Psoas muscle (tissue), 8 donors: Measurements from ENCODE around the gene ETFB. TPM values are rescaled to one million over a fixed set of nuclear protein-coding genes. Genes with fewer than 3 reads are reported as not detected.

Experiments
- ATAC-seq, 4 donors: fragments of 200-7000 bp; cut with Tn5 transposase; one replicate each; pipeline ENCODE4 v1.9.1; 2020; ENCODE audit warnings: moderate library complexity in 3 of 4, mild to moderate bottlenecking in 2 of 4
- DNase-seq, 2 donors: peaks; one replicate each; pipeline ENCODE4 v3.0.0-alpha.2; 2020
- H3K27ac ChIP-seq: fragments of 200-600 bp; one replicate; pipeline ENCODE4 v1.8.0; 2022
- H3K27me3 ChIP-seq, 3 donors: fragments of 200-600 bp in 1 of 3; one replicate each; pipeline versions ENCODE4 v1.6.1 to v1.8.0; 2013 to 2022; ENCODE audit warnings: low read length in 2 of 3, mild to moderate bottlenecking in 2 of 3, moderate library complexity in 1 of 3; ENCODE audit not compliant: insufficient read depth in 3 of 3
- H3K36me3 ChIP-seq, 2 donors: fragments of 200-600 bp in 1 of 2; one replicate each; pipeline versions ENCODE4 v1.6.1 to v1.8.0; 2013 to 2022; ENCODE audit warnings: low read depth in 1 of 2, mild to moderate bottlenecking in 1 of 2, moderate library complexity in 1 of 2; ENCODE audit not compliant: insufficient read depth in 1 of 2
- H3K4me1 ChIP-seq: fragments of 200-600 bp; one replicate; pipeline ENCODE4 v1.8.0; 2022
- H3K4me3 ChIP-seq: fragments of 200-600 bp; one replicate; pipeline ENCODE4 v1.8.0; 2022; ENCODE audit warnings: mild to moderate bottlenecking
- H3K9me3 ChIP-seq: fragments of 200-600 bp; one replicate; pipeline ENCODE4 v1.8.0; 2022
- CTCF ChIP-seq: fragments of 200-600 bp; IDR thresholded peaks from one replicate; pipeline ENCODE4 v1.8.0; 2022; ENCODE audit warnings: antibody characterized with exemption
- WGBS, 3 donors: extraction: QIAGEN DNeasy Blood & Tissue Kit; methylation state at CpG; one replicate each; pipeline versions ENCODE4 v1.1.6 to v1.1.7; 2013; 5-methylcytosine and 5-hydroxymethylcytosine counted together
- intact Hi-C, 2 donors: fragments of 100-400 bp; cut with DNase I; formaldehyde crosslinking; loops; one replicate each; pipeline versions ENCODE4 v1.11.0 to v1.14.2; 2022
- polyA plus RNA-seq, 3 donors: library from polyadenylated mRNA; stranded (reverse); fragments of 200-250 nt; gene quantifications; one replicate each; pipeline ENCODE4 v1.2.3, GENCODE V29; 2013
- total RNA-seq, 4 donors: library from RNA; stranded (reverse); fragmentation: NEBNext Ultra II Directional in 2 of 4; extraction: Animal tissue kit (Norgen Biotek cat#: 25700) in 2 of 4; gene quantifications; one replicate each; pipeline versions ENCODE4 v1.2.1 to v1.2.4, GENCODE V29; 2021 to 2023
- donor health status: healthy with polysubstance abuse.
- donor health status: DM: no; HTN: no; CAD: no; lungs with moderate emphysema.
- donor health status: Bipolar disorder and iron deficiency.
- donor health status: healthy.
- donor health status: DM: yes; HTN: yes; CAD: no.
- donor health status: DM: no; HTN: no; CAD: no.
- donor health status: DM: no; HTN: no; CAD: no.
- donor health status: DM: yes; HTN: yes; CAD: no.

ETFB gene
- total and polyA plus RNA-seq, 7 donors = 91.8 to 172 (median 151) TPM

GRCh38 chr19:51341066-51341465 lies 25.1 kb downstream of the ETFB start:
- peaks cover 0 to 13% of the 10 kb centered on the region in 2 donors for H3K36me3 ChIP-seq
- no peaks in the 10 kb centered on the region for H3K27me3 ChIP-seq
- ATAC-seq (no peak), DNase-seq (peak in 1 of 2 donors; percentile 46)
- H3K4me3 ChIP-seq = no peak overlapping the region
- no peak overlapping the region for H3K27ac ChIP-seq
- 86 to 88% (median 88%) methylated on average over 18 of the region's 18 CpGs for WGBS, 3 donors
- intact Hi-C loops = no loop called here
- H3K9me3 ChIP-seq = no peaks in the 10 kb centered on the region
- H3K4me1 ChIP-seq = no peaks in the 10 kb centered on the region
- TF ChIP-seq CTCF = no peak

GRCh38 chr19:51339687-51340656 lies 26.2 kb downstream of the ETFB start:
- Histone ChIP-seq H3K4me1 (no peaks in the 10 kb centered on the region), H3K36me3 (peaks cover 0 to 8% of the 10 kb centered on the region in 2 donors), H3K27ac (no peak overlapping the region), H3K9me3 (no peaks in the 10 kb centered on the region), H3K4me3 (peak overlapping the region; percentile 65), H3K27me3 (no peaks in the 10 kb centered on the region)
- TF ChIP-seq CTCF = peak; percentile 22
- intact Hi-C loops = loop anchor here (5.0 kb wide), 4 partner anchors 97 to 442 kb away; partner anchors contain the start of gene ZNF175 (in 1 of the 2)
- ATAC-seq = peak; percentile 95 to 97 (median 96)
- 1 to 2% (median 1%) methylated on average over 64 to 107 of the region's 107 CpGs for WGBS, 3 donors
- DNase-seq = peak; percentile 98

- no peak overlapping the region for H3K27ac ChIP-seq
- TF ChIP-seq CTCF = no peak
- H3K4me3 ChIP-seq = peak overlapping the region; percentile 65
- intact Hi-C loops = loop anchor here (5.0 kb wide), 4 partner anchors 98 to 443 kb away; partner anchors contain the start of gene ZNF175 (in 1 of the 2)
- no peaks in the 10 kb centered on the region for H3K4me1 ChIP-seq
- no peak for ATAC-seq
- WGBS, 3 donors = 1 to 2% (median 1%) methylated on average over 10 of the region's 10 CpGs
- no peaks in the 10 kb centered on the region for H3K9me3 ChIP-seq
- no peaks in the 10 kb centered on the region for H3K27me3 ChIP-seq
- H3K36me3 ChIP-seq = peaks cover 0 to 1% of the 10 kb centered on the region in 2 donors
- DNase-seq = no peak
These were observed 26.9 kb downstream of the ETFB start for GRCh38 chr19:51339313-51339686.

GRCh38 chr19:51338563-51339312 lies 27.4 kb downstream of the ETFB start:
- H3K4me3 ChIP-seq = peak overlapping the region; percentile 65
- intact Hi-C loops = loop anchor here (5.0 kb wide), 4 partner anchors 99 to 444 kb away; partner anchors contain the start of gene ZNF175 (in 1 of the 2)
- 7 to 8% (median 7%) methylated on average over 36 to 43 of the region's 43 CpGs for WGBS, 3 donors
- no peaks in the 10 kb centered on the region for H3K36me3 ChIP-seq
- H3K27me3 ChIP-seq = no peaks in the 10 kb centered on the region
- H3K4me1 ChIP-seq = no peaks in the 10 kb centered on the region
- DNase-seq (peak; percentile 83 to 85), ATAC-seq (peak; percentile 70 to 84 (median 74))
- no peaks in the 10 kb centered on the region for H3K9me3 ChIP-seq
- TF ChIP-seq CTCF = peak; percentile 84
- H3K27ac ChIP-seq = no peak overlapping the region
